ENCODE results near the gene CPAMD8.

Gene CPAMD8

DNA sequence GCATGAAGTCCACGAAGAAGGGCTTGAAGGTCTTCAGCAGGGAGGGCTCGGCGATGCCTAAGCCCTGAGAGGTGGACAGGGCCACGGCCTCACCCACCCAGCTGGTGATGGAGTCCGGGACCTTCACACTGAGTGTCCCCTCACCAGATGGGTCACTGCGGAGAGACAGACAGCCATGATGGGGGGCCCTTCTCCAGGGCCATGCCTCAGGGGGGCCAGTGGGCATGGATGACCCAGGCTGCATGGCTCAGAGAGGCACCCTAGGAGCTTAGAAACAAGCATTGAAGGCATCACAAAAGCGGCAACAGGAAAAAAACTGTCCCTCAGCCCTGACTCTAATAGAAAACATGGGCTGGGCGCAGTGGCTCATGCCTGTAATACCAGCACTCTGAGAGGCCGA, 74.6 kb downstream of the CPAMD8 start:
- Mint-ChIP-seq H3K27ac (peak overlapping the region; percentile 31), H3K4me3 (no peak overlapping the region), H3K4me1 (no peaks in the 10 kb centered on the region)

GRCh38 chr19:16951529-16951928, 75.1 kb downstream of the CPAMD8 start:
- Mint-ChIP-seq H3K9me3 (peaks cover 4% of the 10 kb centered on the region), H3K36me3 (ENCODE audit: low read depth) (peaks cover 54% of the 10 kb centered on the region), H3K27ac (peak overlapping the region; percentile 88), H3K4me1 (no peaks in the 10 kb centered on the region), H3K27me3 (ENCODE audit: low read depth, poor library complexity) (peaks cover 10% of the 10 kb centered on the region), H3K4me3 (no peak overlapping the region)
- DNase-seq: no peak
- TF ChIP-seq CTCF (IDR thresholded peaks at IDR 0.05): no peak

More for the DNA sequence above, 74.6 kb downstream of the CPAMD8 start:
- DNase-seq: no peak
- H3K27me3 Mint-ChIP-seq (ENCODE audit: low read depth, poor library complexity): peaks cover 10% of the 10 kb centered on the region
- H3K36me3 Mint-ChIP-seq (ENCODE audit: low read depth): peaks cover 51% of the 10 kb centered on the region
- TF ChIP-seq CTCF (IDR thresholded peaks at IDR 0.05): no peak
- peaks cover 4% of the 10 kb centered on the region for H3K9me3 Mint-ChIP-seq

DNA sequence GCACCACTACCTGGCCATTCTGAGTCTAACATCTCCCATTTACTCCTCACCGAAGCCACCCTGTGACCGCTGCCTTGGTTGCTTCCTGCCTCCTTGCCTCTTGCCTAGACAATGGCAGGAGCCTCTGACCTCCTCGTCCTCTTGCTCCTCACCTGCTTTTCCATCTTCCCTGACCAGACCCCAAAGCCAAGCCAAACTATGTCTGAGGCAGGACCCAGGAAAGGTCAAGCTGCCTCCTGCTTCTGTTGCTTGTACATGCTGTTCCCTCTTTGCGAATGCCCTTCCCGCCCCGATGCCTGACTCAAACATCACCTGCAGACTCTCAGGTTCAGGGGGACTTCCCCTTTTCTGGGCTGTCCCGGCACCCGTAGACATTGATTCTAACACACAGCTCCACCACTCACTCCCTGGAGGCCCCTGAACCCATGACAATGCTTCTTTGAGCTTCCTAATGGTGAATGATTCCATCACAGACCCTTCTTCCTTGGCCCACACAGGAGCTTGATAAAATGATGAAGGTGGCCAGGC, 77.0 kb downstream of the CPAMD8 start:
- peaks cover 4% of the 10 kb centered on the region for H3K9me3 Mint-ChIP-seq
- H3K36me3 Mint-ChIP-seq (ENCODE audit: low read depth): peaks cover 54% of the 10 kb centered on the region
- DNase-seq: no peak

DNA sequence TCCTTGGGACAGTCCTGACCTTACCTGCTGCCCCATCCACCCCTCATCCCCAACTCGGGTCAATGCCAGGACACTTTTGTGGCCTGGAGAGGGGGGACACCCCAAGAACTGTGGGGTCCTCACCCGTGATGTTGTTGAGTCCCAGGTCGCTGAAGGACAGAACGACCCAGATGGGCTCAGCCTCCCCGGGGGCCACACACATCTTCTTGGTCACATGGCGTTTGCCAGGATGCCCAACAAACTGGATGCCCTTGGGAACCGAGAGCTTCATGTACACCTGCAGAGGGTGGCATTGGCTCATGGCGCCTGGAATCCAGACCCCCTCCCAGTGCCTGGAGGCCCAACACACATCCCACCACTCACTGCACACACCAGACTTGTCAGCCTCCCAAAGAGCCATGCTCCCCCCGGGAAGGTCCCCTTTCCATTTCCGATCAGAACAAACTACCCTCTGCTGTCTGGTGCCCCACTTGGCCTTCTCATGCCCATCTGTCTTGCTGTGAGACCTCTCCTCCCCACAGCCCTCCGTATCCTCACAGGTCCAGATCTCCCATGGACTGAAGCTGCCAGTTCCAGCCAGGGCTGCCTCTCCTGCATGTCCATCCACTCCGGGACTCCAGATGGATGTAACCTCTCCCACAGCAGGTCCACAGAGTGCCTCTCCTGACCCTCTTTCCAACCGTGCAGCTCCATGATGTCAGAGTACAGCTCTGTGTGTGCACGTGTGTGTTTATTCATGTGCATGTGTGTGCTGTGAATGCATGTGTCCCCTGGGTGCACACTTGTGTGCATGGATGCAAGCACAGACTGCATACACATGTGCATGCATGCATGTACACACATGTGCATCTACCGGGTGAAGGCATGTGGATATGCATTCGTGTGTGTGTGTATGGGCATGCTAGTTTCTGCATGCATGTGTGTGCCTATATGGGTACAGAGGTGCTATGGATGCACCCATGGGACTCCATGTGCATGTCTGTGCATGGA, 79.4 kb downstream of the CPAMD8 start:
- TF ChIP-seq CTCF (IDR thresholded peaks at IDR 0.05): no peak
- peaks cover 46% of the 10 kb centered on the region for H3K36me3 Mint-ChIP-seq (ENCODE audit: low read depth)

More for the DNA sequence above, 77.0 kb downstream of the CPAMD8 start:
- H3K4me3 Mint-ChIP-seq: no peak overlapping the region
- H3K27ac Mint-ChIP-seq: no peak overlapping the region
- peaks cover 10% of the 10 kb centered on the region for H3K27me3 Mint-ChIP-seq (ENCODE audit: low read depth, poor library complexity)
- no peaks in the 10 kb centered on the region for H3K4me1 Mint-ChIP-seq
- no peak for TF ChIP-seq CTCF (IDR thresholded peaks at IDR 0.05)

GRCh38 chr19:16945762-16946465, 80.7 kb downstream of the CPAMD8 start:
- no peak overlapping the region for H3K4me3 Mint-ChIP-seq
- peak overlapping the region; percentile 40 for H3K27ac Mint-ChIP-seq
- TF ChIP-seq CTCF (IDR thresholded peaks at IDR 0.05): no peak
- no peaks in the 10 kb centered on the region for H3K4me1 Mint-ChIP-seq
- DNase-seq: no peak
- peaks cover 46% of the 10 kb centered on the region for H3K36me3 Mint-ChIP-seq (ENCODE audit: low read depth)
- peaks cover 8% of the 10 kb centered on the region for H3K27me3 Mint-ChIP-seq (ENCODE audit: low read depth, poor library complexity)
- no peaks in the 10 kb centered on the region for H3K9me3 Mint-ChIP-seq

More for the DNA sequence above, 79.4 kb downstream of the CPAMD8 start:
- no peak overlapping the region for H3K27ac Mint-ChIP-seq
- no peak for DNase-seq
- H3K4me1 Mint-ChIP-seq: no peaks in the 10 kb centered on the region
- H3K9me3 Mint-ChIP-seq: no peaks in the 10 kb centered on the region
- peaks cover 10% of the 10 kb centered on the region for H3K27me3 Mint-ChIP-seq (ENCODE audit: low read depth, poor library complexity)
- no peak overlapping the region for H3K4me3 Mint-ChIP-seq
